Activated CD8-positive, alpha-beta memory T cell treated with anti-CD3 and anti-CD28 coated beads, Interleukin-2, amount 10 ng/mL, durations not matched to agents 7 days and 5 days (primary cell): ENCODE measurements around the gene SDHAF2. TPM values are rescaled to one million over a fixed set of nuclear protein-coding genes. Genes with fewer than 3 reads are reported as not detected.
A peak's percentile ranks its signal among the peaks of the same experiment; 100 is the strongest.

Experiments
- ATAC-seq: fragments of 150-1000 bp; cut with Tn5 transposase; one replicate; pipeline ENCODE4 v1.10.0; 2021; ENCODE audit warnings: moderate library complexity
- CTCF ChIA-PET: fragments of 350-600 bp; sonication (Branson Sonifier 250); formaldehyde crosslinking; loops from one replicate; lab custom pipeline; 2021; ENCODE audit warnings: antibody characterized with exemption; lab: Charles Lee
- DNase-seq: peaks from one replicate; pipeline ENCODE4 v3.0.0-alpha.2; 2020
- H3K27ac Mint-ChIP-seq: one replicate; pipeline ENCODE4 v1.8.0; 2021; ENCODE audit warnings: mild to moderate bottlenecking, mixed read lengths
- H3K27me3 Mint-ChIP-seq: one replicate; pipeline ENCODE4 v1.8.0; 2021; ENCODE audit warnings: mixed read lengths
- H3K36me3 Mint-ChIP-seq: one replicate; pipeline ENCODE4 v1.8.0; 2021; ENCODE audit warnings: mild to moderate bottlenecking, mixed read lengths
- H3K4me1 Mint-ChIP-seq: one replicate; pipeline ENCODE4 v1.8.0; 2021; ENCODE audit warnings: mixed read lengths
- H3K4me3 Mint-ChIP-seq: one replicate; pipeline ENCODE4 v1.8.0; 2021; ENCODE audit warnings: mild to moderate bottlenecking, moderate library complexity, mixed read lengths
- H3K9me3 Mint-ChIP-seq: one replicate; pipeline ENCODE4 v1.8.0; 2022; ENCODE audit warnings: low read depth, mixed read lengths
- total RNA-seq, 2 experiments: library from RNA; stranded (reverse); gene quantifications; one replicate each; pipeline ENCODE4 v1.2.3, GENCODE V29; 2021

The SDHAF2 gene
- total RNA-seq, 2 experiments from 2014 or later, result 37.6 to 57.6 TPM

DNA sequence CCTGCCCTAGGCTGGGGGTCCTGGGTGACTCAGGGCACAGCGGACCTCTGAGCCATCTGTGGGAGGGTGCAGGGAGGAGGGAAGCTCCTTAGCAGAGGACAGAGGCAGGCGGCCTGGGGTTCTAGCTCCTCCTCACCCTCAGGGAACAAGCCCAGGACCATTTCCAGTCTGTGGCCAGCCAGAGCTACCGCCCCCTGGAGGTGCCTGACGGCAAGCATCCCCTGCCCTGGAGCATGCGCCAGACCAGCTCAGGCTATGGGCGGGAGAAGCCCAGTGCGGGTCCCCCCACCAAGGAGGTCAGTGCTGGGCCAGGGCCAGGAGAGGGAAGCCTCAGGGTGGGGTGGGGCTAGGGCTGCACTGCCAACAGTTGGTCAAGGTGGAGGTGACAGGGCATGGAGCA lies 52.6 kb downstream of the SDHAF2 start:
- no peak overlapping the region for H3K4me3 Mint-ChIP-seq
- ATAC-seq, result peak; percentile 47
- peaks cover 2% of the 10 kb centered on the region for H3K4me1 Mint-ChIP-seq
- no peaks in the 10 kb centered on the region for H3K27me3 Mint-ChIP-seq
- peaks cover 3% of the 10 kb centered on the region for H3K36me3 Mint-ChIP-seq
- no peaks in the 10 kb centered on the region for H3K9me3 Mint-ChIP-seq
- no peak for DNase-seq
- CTCF ChIA-PET, result interaction anchor here (0.8 to 15.5 kb wide), 7 partner anchors 8 to 117 kb away, joined by 3 to 180 read pairs (median 4); no protein-coding TSS in a partner anchor
- H3K27ac Mint-ChIP-seq, result no peak overlapping the region

- DNase-seq (no peak), ATAC-seq (no peak)
- Mint-ChIP-seq H3K27me3 (no peaks in the 10 kb centered on the region), H3K27ac (no peak overlapping the region), H3K9me3 (no peaks in the 10 kb centered on the region), H3K4me1 (no peaks in the 10 kb centered on the region), H3K36me3 (peaks cover 3% of the 10 kb centered on the region), H3K4me3 (no peak overlapping the region)
- CTCF ChIA-PET, result interaction anchor here (1.5 to 15.5 kb wide), 2 partner anchors 18 to 30 kb away, joined by 5 to 180 read pairs; no protein-coding TSS in a partner anchor
Measured at GRCh38 chr11:61484541-61484940, 54.6 kb downstream of the SDHAF2 start.

DNA sequence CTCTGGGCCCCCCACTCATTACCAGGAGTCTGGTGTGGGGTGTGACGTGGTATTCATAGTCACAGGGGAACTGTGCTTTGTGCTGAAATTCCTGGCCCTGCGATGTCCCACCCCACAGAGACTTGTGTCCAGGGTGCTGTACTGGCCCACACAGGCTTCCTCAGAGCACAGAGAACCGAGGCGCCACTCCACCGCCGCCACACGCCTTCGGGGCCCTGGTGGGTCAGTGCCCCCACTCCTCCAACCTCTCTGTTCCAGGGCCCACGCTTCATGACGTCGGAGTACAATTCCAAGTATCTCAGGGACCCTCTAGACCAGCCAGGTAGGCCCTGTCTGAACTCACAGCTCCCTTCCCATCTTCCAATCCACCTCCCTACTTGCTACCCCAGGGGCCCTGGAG lies 55.2 kb downstream of the SDHAF2 start:
- H3K9me3 Mint-ChIP-seq, result no peaks in the 10 kb centered on the region
- no peaks in the 10 kb centered on the region for H3K4me1 Mint-ChIP-seq
- H3K4me3 Mint-ChIP-seq, result no peak overlapping the region
- peaks cover 3% of the 10 kb centered on the region for H3K36me3 Mint-ChIP-seq
- no peaks in the 10 kb centered on the region for H3K27me3 Mint-ChIP-seq
- DNase-seq (no peak), ATAC-seq (no peak)
- CTCF ChIA-PET, result interaction anchor here (2.3 kb wide), 1 partner anchor 7 kb away, joined by 13 read pairs; no protein-coding TSS in a partner anchor
- H3K27ac Mint-ChIP-seq, result no peak overlapping the region

DNA sequence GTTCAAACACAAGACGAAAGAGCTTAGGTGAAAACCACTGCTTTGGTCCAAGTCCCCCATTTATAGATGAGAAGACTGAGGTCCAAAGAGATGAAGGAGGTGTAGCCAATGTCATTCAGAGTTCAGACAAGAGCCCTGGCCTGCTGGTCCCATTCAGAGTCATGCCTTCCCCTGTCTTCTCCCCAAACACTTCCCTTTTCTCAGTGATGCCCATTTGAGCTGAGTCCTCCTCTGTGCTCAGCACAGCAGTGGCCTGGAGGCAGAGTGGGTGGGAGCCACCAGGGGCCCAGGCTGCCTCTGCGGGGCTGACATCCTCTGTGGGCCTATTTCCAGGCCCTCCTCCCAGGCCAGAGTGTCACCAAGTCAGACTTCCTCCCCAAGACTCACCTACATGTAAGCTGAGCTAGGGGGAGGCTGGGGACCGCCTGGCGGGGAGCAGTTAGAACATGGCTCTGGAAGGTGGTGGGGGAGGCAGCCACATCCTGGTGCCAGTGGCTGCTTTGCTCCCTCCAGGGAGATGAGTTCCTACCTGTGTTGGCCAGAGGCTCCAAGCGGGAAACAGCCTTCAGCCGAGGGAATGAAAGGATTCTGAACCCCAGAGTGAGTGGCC lies 56.2 kb downstream of the SDHAF2 start:
- no peak for ATAC-seq
- Mint-ChIP-seq H3K4me3 (no peak overlapping the region), H3K9me3 (no peaks in the 10 kb centered on the region), H3K27me3 (no peaks in the 10 kb centered on the region), H3K4me1 (no peaks in the 10 kb centered on the region), H3K27ac (no peak overlapping the region), H3K36me3 (peaks cover 3% of the 10 kb centered on the region)
- CTCF ChIA-PET, result interaction anchor here (2.3 kb wide), 1 partner anchor 8 kb away, joined by 13 read pairs; no protein-coding TSS in a partner anchor
- no peak for DNase-seq

DNA sequence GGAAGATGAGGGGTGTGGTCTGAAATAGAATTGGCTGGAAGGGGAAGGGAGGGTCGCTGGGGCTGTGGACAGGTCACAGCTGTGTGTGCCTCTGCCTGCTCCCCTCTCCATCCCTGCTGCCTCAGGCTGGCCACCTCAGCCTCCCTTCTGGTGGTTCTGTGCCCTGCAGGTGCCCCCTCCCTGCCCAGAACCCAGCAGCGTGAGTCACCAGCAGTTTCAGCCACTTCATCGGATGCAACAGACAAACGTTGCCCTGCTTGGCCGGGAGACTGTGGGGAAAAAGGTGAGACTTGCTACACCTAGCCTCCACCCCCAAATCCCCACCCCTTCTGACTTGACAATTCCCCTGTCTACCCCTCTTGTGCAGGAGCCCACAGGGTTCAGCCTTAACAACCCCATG lies 56.9 kb downstream of the SDHAF2 start:
- no peak for DNase-seq
- CTCF ChIA-PET, result interaction anchor here (1.2 to 2.3 kb wide), 2 partner anchors 9 to 30 kb away, joined by 3 to 13 read pairs; no protein-coding TSS in a partner anchor
- ATAC-seq, result no peak

DNA sequence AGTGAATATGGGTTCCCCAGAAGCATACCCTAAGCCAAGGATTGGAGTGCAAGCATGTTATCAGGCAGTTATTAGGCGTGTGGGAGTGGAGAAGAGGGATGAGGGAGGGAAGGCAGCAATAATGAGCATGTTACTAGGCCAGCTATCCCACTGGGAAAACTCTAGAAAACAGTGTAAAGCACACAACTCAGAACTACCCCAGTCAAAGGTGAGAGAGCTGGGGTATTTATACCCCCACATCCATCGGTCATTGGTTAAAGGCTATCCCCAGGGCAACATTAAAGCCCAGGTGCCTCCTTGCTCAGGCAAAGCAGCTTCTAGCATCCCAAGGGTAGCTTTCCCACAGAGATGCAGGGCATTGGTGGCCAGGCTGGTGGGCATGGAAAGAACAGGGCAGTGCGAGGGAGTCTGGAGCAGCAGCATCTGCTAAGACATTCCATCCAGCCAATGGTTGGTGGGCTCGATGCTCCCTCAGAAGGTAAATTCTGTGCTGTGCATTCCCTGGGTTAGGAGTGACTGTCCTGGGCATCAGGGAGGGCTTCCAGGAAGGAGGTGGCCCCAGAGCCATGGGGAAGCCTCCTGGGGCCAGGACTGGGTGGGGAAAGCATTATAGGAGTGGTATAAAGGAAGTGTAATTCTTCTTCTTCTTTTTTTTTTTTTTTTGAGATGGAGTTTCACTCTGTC lies 57.6 kb downstream of the SDHAF2 start:
- H3K36me3 Mint-ChIP-seq, result peaks cover 3% of the 10 kb centered on the region
- H3K9me3 Mint-ChIP-seq, result no peaks in the 10 kb centered on the region
- no peak overlapping the region for H3K4me3 Mint-ChIP-seq
- no peak overlapping the region for H3K27ac Mint-ChIP-seq
- CTCF ChIA-PET, result interaction anchor here (1.2 to 2.3 kb wide), 2 partner anchors 9 to 29 kb away, joined by 3 to 13 read pairs; no protein-coding TSS in a partner anchor
- no peaks in the 10 kb centered on the region for H3K27me3 Mint-ChIP-seq
- no peak for DNase-seq
- H3K4me1 Mint-ChIP-seq, result no peaks in the 10 kb centered on the region
- ATAC-seq, result no peak

More for the DNA sequence above, 56.9 kb downstream of the SDHAF2 start:
- no peak overlapping the region for H3K4me3 Mint-ChIP-seq
- H3K27ac Mint-ChIP-seq, result no peak overlapping the region
- H3K4me1 Mint-ChIP-seq, result no peaks in the 10 kb centered on the region
- no peaks in the 10 kb centered on the region for H3K27me3 Mint-ChIP-seq
- H3K9me3 Mint-ChIP-seq, result no peaks in the 10 kb centered on the region
- peaks cover 3% of the 10 kb centered on the region for H3K36me3 Mint-ChIP-seq

- Mint-ChIP-seq H3K36me3 (peaks cover 3% of the 10 kb centered on the region), H3K9me3 (no peaks in the 10 kb centered on the region), H3K27me3 (no peaks in the 10 kb centered on the region), H3K27ac (no peak overlapping the region), H3K4me1 (no peaks in the 10 kb centered on the region), H3K4me3 (no peak overlapping the region)
- DNase-seq, result no peak
- ATAC-seq, result no peak
- CTCF ChIA-PET, result interaction anchor here (0.7 to 1.9 kb wide), 2 partner anchors 10 to 54 kb away, joined by 3 to 6 read pairs; no protein-coding TSS in a partner anchor
Measured at GRCh38 chr11:61488651-61489291, 58.8 kb downstream of the SDHAF2 start.

GRCh38 chr11:61489833-61490721 lies 60.2 kb downstream of the SDHAF2 start:
- H3K27ac Mint-ChIP-seq, result no peak overlapping the region
- H3K36me3 Mint-ChIP-seq, result peaks cover 3% of the 10 kb centered on the region
- no peak for DNase-seq
- ATAC-seq, result no peak
- H3K9me3 Mint-ChIP-seq, result no peaks in the 10 kb centered on the region
- CTCF ChIA-PET, result interaction anchor here (1.5 to 1.9 kb wide), 2 partner anchors 7 to 12 kb away, joined by 3 to 6 read pairs; no protein-coding TSS in a partner anchor
- no peaks in the 10 kb centered on the region for H3K27me3 Mint-ChIP-seq
- no peak overlapping the region for H3K4me3 Mint-ChIP-seq
- H3K4me1 Mint-ChIP-seq, result no peaks in the 10 kb centered on the region

DNA sequence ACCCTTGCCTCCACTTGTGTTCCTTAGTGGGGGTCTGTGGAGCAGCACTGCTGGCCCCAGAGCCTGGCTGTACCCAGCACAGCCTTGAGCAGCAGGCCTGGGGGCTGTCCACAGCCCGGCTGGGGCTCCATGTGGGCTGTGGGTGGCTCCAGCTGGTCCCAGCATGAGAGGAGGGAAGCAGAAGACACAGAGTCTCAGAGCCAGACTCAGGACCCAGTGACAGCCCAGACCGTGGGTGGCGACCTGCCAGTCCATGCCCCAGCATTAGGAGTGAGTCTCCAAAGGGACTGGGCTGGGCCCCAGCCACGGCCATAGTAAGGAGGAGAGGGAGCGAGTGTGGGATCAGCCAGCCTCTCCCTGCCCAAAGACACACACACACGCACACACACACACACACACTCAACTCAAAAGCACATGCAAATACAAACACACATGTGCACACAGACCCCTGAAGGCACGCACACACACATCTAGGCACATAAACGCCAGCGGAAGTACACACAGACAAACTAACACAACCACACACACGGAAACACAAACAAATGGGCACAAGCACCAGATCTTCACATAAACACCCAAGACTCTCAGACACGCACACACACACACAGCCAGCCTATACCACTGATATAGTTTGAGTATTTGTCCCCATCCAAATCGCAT lies 61.9 kb downstream of the SDHAF2 start:
- no peak overlapping the region for H3K4me3 Mint-ChIP-seq
- H3K9me3 Mint-ChIP-seq, result no peaks in the 10 kb centered on the region

GRCh38 chr11:61494381-61494961 lies 64.5 kb downstream of the SDHAF2 start:
- DNase-seq (no peak), ATAC-seq (no peak)
- Mint-ChIP-seq H3K27ac (no peak overlapping the region), H3K9me3 (no peaks in the 10 kb centered on the region), H3K27me3 (no peaks in the 10 kb centered on the region), H3K36me3 (no peaks in the 10 kb centered on the region), H3K4me1 (no peaks in the 10 kb centered on the region), H3K4me3 (no peak overlapping the region)
- CTCF ChIA-PET, result interaction anchor here (1.1 to 1.7 kb wide), 3 partner anchors 12 to 37 kb away, joined by 3 to 4 read pairs (median 3); no protein-coding TSS in a partner anchor

More for the DNA sequence above, 61.9 kb downstream of the SDHAF2 start:
- Mint-ChIP-seq H3K27me3 (no peaks in the 10 kb centered on the region), H3K36me3 (peaks cover 3% of the 10 kb centered on the region), H3K4me1 (no peaks in the 10 kb centered on the region), H3K27ac (no peak overlapping the region)
- CTCF ChIA-PET, result interaction anchor here (0.8 kb wide), 1 partner anchor 25 kb away, joined by 3 read pairs; no protein-coding TSS in a partner anchor
- DNase-seq (no peak), ATAC-seq (no peak)

DNA sequence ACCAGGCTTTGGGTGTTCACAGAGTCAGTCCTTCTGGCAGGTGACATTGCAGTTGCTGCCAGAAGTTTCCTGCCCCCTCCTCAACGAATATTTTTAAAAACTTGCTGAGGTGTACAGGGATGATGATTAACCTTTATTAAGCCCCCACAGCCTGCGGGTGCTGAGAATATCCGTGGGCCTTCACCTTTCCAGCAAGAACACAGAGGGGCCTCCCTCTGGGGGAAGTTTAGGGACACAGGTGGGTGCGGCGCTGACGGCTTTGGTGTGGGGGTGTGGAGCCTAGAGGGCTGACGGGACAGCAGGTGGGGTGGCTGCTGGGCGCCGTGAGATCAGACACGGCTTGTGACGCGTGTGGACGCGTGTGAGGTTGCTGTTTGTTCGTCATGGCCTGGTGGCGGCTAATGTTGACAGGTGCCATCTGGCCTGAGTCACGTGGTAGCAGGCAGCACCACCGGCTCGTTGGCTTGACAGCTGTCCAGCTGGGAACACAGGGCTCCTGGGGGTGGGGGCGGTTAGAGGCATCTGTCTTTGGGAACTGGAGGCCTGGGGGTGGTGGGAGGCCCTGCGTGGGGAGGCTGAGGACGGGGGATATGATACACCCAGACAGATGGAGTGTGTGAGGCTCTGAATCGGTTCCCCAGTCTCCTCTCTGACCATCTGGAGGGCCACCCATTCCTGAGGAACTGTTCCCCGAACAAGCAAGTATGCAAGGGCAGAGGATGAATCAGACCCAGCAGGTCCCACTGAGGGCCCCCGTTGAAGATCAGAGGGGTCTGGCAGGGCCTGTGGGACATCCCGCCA lies 66.1 kb downstream of the SDHAF2 start:
- Mint-ChIP-seq H3K27ac (no peak overlapping the region), H3K9me3 (no peaks in the 10 kb centered on the region), H3K4me3 (no peak overlapping the region), H3K4me1 (no peaks in the 10 kb centered on the region), H3K36me3 (no peaks in the 10 kb centered on the region), H3K27me3 (no peaks in the 10 kb centered on the region)
- CTCF ChIA-PET, result interaction anchor here (1.7 kb wide), 1 partner anchor 17 kb away, joined by 4 read pairs; no protein-coding TSS in a partner anchor
- ATAC-seq, result no peak
- no peak for DNase-seq
